ENCODE data around the gene HAUS3. TPM values are rescaled to one million over a fixed set of nuclear protein-coding genes. Genes with fewer than 3 reads are reported as not detected.

The HAUS3 gene
- total and polyA plus RNA-seq, 2 of the 13 experiments (the other 11 are each of a cell fraction or from before 2014, with no cell fraction given) = 3.9 to 12.6 TPM

DNA sequence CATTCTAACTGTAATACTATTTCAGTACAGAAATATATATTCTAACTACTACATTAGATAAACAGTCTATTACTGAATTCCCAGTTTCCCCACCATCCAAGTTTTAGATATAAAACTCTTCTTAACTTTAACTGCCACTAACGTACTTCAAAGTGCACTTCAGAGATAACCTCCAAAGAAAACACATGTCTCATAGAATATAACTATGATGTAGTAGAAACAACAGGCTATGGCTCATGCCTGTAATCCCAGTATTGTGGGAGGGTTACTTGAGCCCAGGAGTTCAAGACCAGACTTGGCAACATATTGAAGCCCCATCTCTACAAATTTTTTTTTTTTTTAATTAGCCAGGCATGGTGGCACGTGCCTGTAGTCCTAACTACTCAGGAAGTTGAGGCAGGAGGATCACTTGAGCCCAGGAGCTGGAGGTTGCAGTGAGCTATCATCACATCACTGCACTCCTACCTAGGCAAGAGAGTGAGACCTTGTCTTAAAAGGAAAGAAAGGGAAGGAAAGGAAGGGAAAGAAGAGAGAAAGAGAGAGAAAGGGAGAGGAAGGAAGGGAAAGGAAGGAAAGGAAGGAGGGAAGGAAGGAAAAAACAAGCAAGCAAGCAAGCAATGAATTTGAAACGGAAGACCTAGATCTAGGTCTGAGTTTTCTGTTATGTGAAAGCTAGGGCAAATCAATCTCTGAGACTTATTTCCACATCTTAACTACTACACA is 4.8 kb downstream of the HAUS3 start (continued):
- TF ChIP-seq, protein P1, sequence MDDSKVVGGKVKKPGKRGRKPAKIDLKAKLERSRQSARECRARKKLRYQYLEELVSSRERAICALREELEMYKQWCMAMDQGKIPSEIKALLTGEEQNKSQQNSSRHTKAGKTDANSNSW (CRISPR knock-in tag; IDR thresholded peaks at IDR 0.05; ENCODE audit: borderline replicate concordance) = no peak
- TF ChIP-seq, protein P2, sequence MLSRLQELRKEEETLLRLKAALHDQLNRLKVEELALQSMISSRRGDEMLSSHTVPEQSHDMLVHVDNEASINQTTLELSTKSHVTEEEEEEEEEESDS (CRISPR knock-in tag; IDR thresholded peaks at IDR 0.05; ENCODE audit: borderline replicate concordance) = no peak
- TF ChIP-seq PTBP1 (IDR thresholded peaks at IDR 0.05; ENCODE audit: low read depth, low read length, poor library complexity, severe bottlenecking) = no peak

DNA sequence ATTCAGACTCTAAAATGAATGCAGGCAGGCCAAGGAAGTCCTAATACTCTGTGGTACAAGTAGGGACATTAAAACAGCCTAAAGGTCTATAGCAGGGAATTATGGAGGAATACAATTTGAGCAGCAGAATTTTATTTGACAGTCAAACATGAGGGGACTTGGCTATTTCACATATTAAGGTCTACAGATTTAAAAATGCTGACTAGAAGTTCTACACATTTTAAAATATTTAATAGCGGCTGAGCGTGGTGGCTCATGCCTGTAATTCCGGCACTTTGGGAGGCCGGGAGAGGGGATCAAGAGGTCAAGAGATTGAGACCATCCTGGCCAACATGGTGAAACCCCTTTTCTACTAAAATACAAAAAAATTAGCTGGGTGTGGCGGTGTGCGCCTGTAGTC is 10.8 kb downstream of the HAUS3 start:
- Histone ChIP-seq H3K79me2 (ENCODE audit: insufficient read depth, low read length) (no peaks in the 10 kb centered on the region), H3K9ac (ENCODE audit: insufficient read depth, low read depth, low read length) (no peak overlapping the region), H4K20me1 (ENCODE audit: insufficient read depth, low read length) (no peaks in the 10 kb centered on the region), H3K4me2 (ENCODE audit: low read depth, low read length) (no peak overlapping the region), H3K27ac (ENCODE audit: extremely low read length, insufficient read depth, low read length) (no peak overlapping the region), H2AFZ (ENCODE audit: low read length) (no peak overlapping the region), H3K4me3 (replicated peaks in 1 of 3; ENCODE audit: insufficient read depth in 1 of 3, low read depth in 2 of 3, low read length in 3 of 3) (no peak overlapping the region), H3K4me1 (ENCODE audit: insufficient read depth, low read length) (no peaks in the 10 kb centered on the region), H3K9me3 (ENCODE audit: low read length) (no peaks in the 10 kb centered on the region), H3K36me3 (replicated peaks in 1 of 2; ENCODE audit: control insufficient read depth in 1 of 2, insufficient read depth in 2 of 2, low read length in 2 of 2) (peaks cover 4 to 11% of the 10 kb centered on the region in 2 experiments; a peak in 4 of 5 replicates), H3K27me3 (ENCODE audit: control insufficient read depth in 1 of 2, insufficient read depth in 2 of 2, low read length in 2 of 2) (no peaks in the 10 kb centered on the region)
- ATAC-seq (no peak), FAIRE-seq (no peak), DNase-seq (ENCODE audit: low spot score) (no peak)
- WGBS (ENCODE audit: low lambda C conversion rate) = 98% methylated on average over 6 of the region's 6 CpGs
- BruUV-seq (replicated peaks) = no TSS peak
- in situ Hi-C loops (cut with HindIII; ENCODE audit: extremely low pct_ligation_motif_present, low pct_unique_long_range_greater_than_20kb) = no loop called here
- ChIA-PET CTCF (ENCODE audit: low intra/inter-chr PET ratio, low total read pairs) (no interaction called here), POLR2A (interaction anchor here (0.6 kb wide), 1 partner anchor 79 kb away, joined by 3 read pairs; no protein-coding TSS in a partner anchor)
- intact Hi-C loops (cut with micrococcal nuclease; ENCODE audit: unreplicated experiment) = no loop called here
- TF ChIP-seq ZFX (CRISPR knock-in tag; IDR thresholded peaks at IDR 0.05; ENCODE audit: low read depth) (no peak), RCOR2 (CRISPR knock-in tag; IDR thresholded peaks at IDR 0.05) (no peak), SNAI1 (CRISPR knock-in tag; IDR thresholded peaks at IDR 0.05; ENCODE audit: borderline replicate concordance) (no peak), KLF16 (CRISPR knock-in tag; IDR thresholded peaks at IDR 0.05) (no peak), BCL6 (CRISPR knock-in tag; IDR thresholded peaks at IDR 0.05) (no peak), ZNF773 (CRISPR knock-in tag; IDR thresholded peaks at IDR 0.05; ENCODE audit: borderline replicate concordance) (no peak), ZNF839 (CRISPR knock-in tag; IDR thresholded peaks at IDR 0.05; ENCODE audit: borderline replicate concordance) (no peak), ZSCAN25 (CRISPR knock-in tag; IDR thresholded peaks at IDR 0.05) (no peak)
- TF ChIP-seq, protein P3, sequence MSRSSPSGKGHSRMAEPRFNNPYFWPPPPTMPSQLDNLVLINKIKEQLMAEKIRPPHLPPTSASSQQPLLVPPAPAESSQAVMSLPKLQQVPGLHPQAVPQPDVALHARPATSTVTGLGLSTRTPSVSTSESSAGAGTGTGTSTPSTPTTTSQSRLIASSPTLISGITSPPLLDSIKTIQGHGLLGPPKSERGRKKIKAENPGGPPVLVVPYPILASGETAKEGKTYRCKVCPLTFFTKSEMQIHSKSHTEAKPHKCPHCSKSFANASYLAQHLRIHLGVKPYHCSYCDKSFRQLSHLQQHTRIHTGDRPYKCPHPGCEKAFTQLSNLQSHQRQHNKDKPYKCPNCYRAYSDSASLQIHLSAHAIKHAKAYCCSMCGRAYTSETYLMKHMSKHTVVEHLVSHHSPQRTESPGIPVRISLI (CRISPR knock-in tag; IDR thresholded peaks at IDR 0.05; ENCODE audit: borderline replicate concordance) = no peak
- TF ChIP-seq, protein P4, sequence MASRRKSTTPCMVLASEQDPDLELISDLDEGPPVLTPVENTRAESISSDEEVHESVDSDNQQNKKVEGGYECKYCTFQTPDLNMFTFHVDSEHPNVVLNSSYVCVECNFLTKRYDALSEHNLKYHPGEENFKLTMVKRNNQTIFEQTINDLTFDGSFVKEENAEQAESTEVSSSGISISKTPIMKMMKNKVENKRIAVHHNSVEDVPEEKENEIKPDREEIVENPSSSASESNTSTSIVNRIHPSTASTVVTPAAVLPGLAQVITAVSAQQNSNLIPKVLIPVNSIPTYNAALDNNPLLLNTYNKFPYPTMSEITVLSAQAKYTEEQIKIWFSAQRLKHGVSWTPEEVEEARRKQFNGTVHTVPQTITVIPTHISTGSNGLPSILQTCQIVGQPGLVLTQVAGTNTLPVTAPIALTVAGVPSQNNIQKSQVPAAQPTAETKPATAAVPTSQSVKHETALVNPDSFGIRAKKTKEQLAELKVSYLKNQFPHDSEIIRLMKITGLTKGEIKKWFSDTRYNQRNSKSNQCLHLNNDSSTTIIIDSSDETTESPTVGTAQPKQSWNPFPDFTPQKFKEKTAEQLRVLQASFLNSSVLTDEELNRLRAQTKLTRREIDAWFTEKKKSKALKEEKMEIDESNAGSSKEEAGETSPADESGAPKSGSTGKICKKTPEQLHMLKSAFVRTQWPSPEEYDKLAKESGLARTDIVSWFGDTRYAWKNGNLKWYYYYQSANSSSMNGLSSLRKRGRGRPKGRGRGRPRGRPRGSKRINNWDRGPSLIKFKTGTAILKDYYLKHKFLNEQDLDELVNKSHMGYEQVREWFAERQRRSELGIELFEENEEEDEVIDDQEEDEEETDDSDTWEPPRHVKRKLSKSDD (CRISPR knock-in tag; IDR thresholded peaks at IDR 0.05; ENCODE audit: low read depth) = no peak
- TF ChIP-seq, protein P5, sequence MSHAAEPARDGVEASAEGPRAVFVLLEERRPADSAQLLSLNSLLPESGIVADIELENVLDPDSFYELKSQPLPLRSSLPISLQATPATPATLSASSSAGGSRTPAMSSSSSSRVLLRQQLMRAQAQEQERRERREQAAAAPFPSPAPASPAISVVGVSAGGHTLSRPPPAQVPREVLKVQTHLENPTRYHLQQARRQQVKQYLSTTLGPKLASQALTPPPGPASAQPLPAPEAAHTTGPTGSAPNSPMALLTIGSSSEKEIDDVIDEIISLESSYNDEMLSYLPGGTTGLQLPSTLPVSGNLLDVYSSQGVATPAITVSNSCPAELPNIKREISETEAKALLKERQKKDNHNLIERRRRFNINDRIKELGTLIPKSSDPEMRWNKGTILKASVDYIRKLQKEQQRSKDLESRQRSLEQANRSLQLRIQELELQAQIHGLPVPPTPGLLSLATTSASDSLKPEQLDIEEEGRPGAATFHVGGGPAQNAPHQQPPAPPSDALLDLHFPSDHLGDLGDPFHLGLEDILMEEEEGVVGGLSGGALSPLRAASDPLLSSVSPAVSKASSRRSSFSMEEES (CRISPR knock-in tag; IDR thresholded peaks at IDR 0.05) = no peak
- TF ChIP-seq, protein P6, sequence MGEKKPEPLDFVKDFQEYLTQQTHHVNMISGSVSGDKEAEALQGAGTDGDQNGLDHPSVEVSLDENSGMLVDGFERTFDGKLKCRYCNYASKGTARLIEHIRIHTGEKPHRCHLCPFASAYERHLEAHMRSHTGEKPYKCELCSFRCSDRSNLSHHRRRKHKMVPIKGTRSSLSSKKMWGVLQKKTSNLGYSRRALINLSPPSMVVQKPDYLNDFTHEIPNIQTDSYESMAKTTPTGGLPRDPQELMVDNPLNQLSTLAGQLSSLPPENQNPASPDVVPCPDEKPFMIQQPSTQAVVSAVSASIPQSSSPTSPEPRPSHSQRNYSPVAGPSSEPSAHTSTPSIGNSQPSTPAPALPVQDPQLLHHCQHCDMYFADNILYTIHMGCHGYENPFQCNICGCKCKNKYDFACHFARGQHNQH (CRISPR knock-in tag; IDR thresholded peaks at IDR 0.05) = no peak

All from HepG2 (cell line).